Keratinocyte (primary cell): ENCODE results near the gene PRSS23. TPM values are rescaled to one million over a fixed set of nuclear protein-coding genes. Genes with fewer than 3 reads are reported as not detected.

Experiments
- DNase-seq: peaks from one replicate; pipeline ENCODE4 v3.0.0-alpha.2; 2011; ENCODE audit warnings: low read depth, missing footprints, low spot score
- FAIRE-seq: peaks from 2 replicates; lab custom pipeline; 2011; peaks lifted over from hg19 to GRCh38; lab: Jason Lieb, UNC
- H2AFZ ChIP-seq: 2 replicates; pipeline ENCODE4 v1.6.0; 2012; ENCODE audit warnings: low read length, control low read depth, inconsistent platforms; ENCODE audit not compliant: control insufficient read depth
- H3K27ac ChIP-seq: 2 replicates; pipeline ENCODE4 v1.5.1; 2011; ENCODE audit warnings: low read length; ENCODE audit not compliant: control insufficient read depth, insufficient read depth
- H3K27me3 ChIP-seq: 3 replicates; pipeline ENCODE4 v1.6.0; 2011; ENCODE audit warnings: low read length; ENCODE audit not compliant: control insufficient read depth, insufficient read depth; ENCODE audit errors: extremely low read depth
- H3K36me3 ChIP-seq, 2 experiments: 2 replicates in 1 of 2; 3 replicates in 1 of 2; pipeline ENCODE4 v1.5.1; 2011; ENCODE audit warnings: low read length in 2 of 2, mild to moderate bottlenecking in 1 of 2; ENCODE audit not compliant: control insufficient read depth in 2 of 2, insufficient read depth in 2 of 2; ENCODE audit errors: extremely low read depth in 1 of 2
- H3K4me1 ChIP-seq: 3 replicates; pipeline ENCODE4 v1.5.1; 2011; ENCODE audit warnings: low read length; ENCODE audit not compliant: control insufficient read depth, insufficient read depth; ENCODE audit errors: extremely low read depth
- H3K4me2 ChIP-seq: 3 replicates; pipeline ENCODE4 v1.6.0; 2011; ENCODE audit warnings: low read depth, low read length; ENCODE audit not compliant: control insufficient read depth, insufficient read depth; ENCODE audit errors: extremely low read depth
- H3K4me3 ChIP-seq, 3 experiments: fragments of 200-600 bp in 1 of 3; sonication (generic) in 1 of 3; 2 replicates in 2 of 3; 3 replicates in 1 of 3; pipeline ENCODE4 v1.5.1; 2011 to 2016; ENCODE audit warnings: low read length in 3 of 3, mild to moderate bottlenecking in 3 of 3, control low read depth in 2 of 3, inconsistent platforms in 1 of 3, low read depth in 1 of 3, mixed read lengths in 1 of 3, mixed run types in 1 of 3, moderate library complexity in 1 of 3; ENCODE audit not compliant: control insufficient read depth in 2 of 3, insufficient read depth in 2 of 3; ENCODE audit errors: extremely low read depth in 1 of 3
- H3K79me2 ChIP-seq: 2 replicates; pipeline ENCODE4 v1.6.0; 2012; ENCODE audit warnings: low read length; ENCODE audit not compliant: control insufficient read depth, insufficient read depth
- H3K9ac ChIP-seq: 3 replicates; pipeline ENCODE4 v1.6.0; 2011; ENCODE audit warnings: low read length; ENCODE audit not compliant: control insufficient read depth, insufficient read depth; ENCODE audit errors: extremely low read depth
- H3K9me1 ChIP-seq: 3 replicates; pipeline ENCODE4 v1.6.0; 2011; ENCODE audit warnings: low read length; ENCODE audit not compliant: control insufficient read depth, insufficient read depth; ENCODE audit errors: extremely low read depth
- H3K9me3 ChIP-seq: 2 replicates; pipeline ENCODE4 v1.5.1; 2012; ENCODE audit warnings: low read depth, low read length; ENCODE audit not compliant: control insufficient read depth
- H4K20me1 ChIP-seq: 3 replicates; pipeline ENCODE4 v1.6.0; 2011; ENCODE audit warnings: low read length; ENCODE audit not compliant: control insufficient read depth, insufficient read depth; ENCODE audit errors: extremely low read depth
- CTCF ChIP-seq, 3 experiments: IDR thresholded peaks in 1 of 3; conservative IDR thresholded peaks in 1 of 3; optimal IDR thresholded peaks in 1 of 3; 2 replicates in 2 of 3; 3 replicates in 1 of 3; pipeline versions ENCODE3 to v1.5.1; 2011; ENCODE audit warnings: low read length in 3 of 3, mild to moderate bottlenecking in 3 of 3, moderate library complexity in 2 of 3, control low read depth in 1 of 3, inconsistent platforms in 1 of 3; ENCODE audit not compliant: insufficient read depth in 2 of 3; ENCODE audit errors: extremely low read depth in 1 of 3
- EZH2 ChIP-seq: IDR thresholded peaks from one replicate; pipeline ENCODE4 v1.6.1; 2012; ENCODE audit warnings: inconsistent platforms, mild to moderate bottlenecking, low read length, moderate library complexity
- dilution Hi-C: fragments of 300-500 bp; cut with MboI; formaldehyde crosslinking; loops from one replicate; pipeline ENCODE4 v1.7.0; 2020; ENCODE audit warnings: low sequenced_read_pairs; ENCODE audit not compliant: extremely low pct_ligation_motif_present
- polyA plus RNA-seq, 5 experiments: library from polyadenylated mRNA; depleted of rRNA in 3 of 5; stranded (reverse) in 3 of 5; stranded (forward) in 1 of 5; unstranded in 1 of 5; fragments of >200 nt; gene quantifications; 1 replicate in 1 of 5; 2 replicates in 3 of 5; 3 replicates in 1 of 5; pipeline versions ENCODE4 v1.2.1 to v1.2.3, GENCODE V29; 2011 to 2012; ENCODE audit warnings: missing spikeins in 2 of 5, low read depth in 1 of 5, low replicate concordance in 1 of 5

PRSS23 gene
- polyA plus RNA-seq, 1 donor (not counting 4 experiments of a cell fraction or from before 2014, with no cell fraction given), result 143 TPM

DNA sequence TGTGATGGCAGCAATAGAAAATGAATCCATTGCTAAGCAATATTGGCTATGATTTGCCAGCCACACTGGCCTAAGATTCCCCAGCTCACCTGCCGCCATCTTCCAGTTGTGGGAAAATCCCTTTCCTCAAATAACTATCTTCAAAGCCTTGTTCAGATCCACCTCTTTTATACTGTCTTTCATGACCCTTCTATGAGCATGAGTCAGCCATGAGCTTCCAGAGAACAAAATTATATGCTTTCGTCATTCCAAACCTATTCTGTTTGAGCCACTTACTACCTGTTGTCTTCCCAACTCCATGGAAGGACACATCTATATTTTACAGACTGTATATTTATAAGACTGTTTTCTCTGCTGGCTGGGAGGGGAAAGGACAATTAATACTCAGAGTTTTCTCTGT, 25.0 kb upstream of the PRSS23 start:
- Histone ChIP-seq H3K9ac (no peak overlapping the region), H3K4me1 (no peaks in the 10 kb centered on the region), H3K79me2 (no peaks in the 10 kb centered on the region), H3K27ac (no peak overlapping the region), H3K27me3 (no peaks in the 10 kb centered on the region), H3K4me2 (no peak overlapping the region), H3K9me1 (no peaks in the 10 kb centered on the region), H3K36me3 (no peaks in the 10 kb centered on the region), H4K20me1 (no peaks in the 10 kb centered on the region), H3K4me3 (no peak overlapping the region), H2AFZ (no peak overlapping the region), H3K9me3 (no peaks in the 10 kb centered on the region)
- DNase-seq, result no peak
- no peak for FAIRE-seq
- TF ChIP-seq EZH2 (no peak), CTCF (optimal IDR thresholded peaks at IDR 0.05 in 1 of 3, IDR thresholded peaks at IDR 0.05 in 1 of 3, conservative IDR thresholded peaks at IDR 0.05 in 1 of 3; ENCODE audit: extremely low read depth in 1 of 3, insufficient read depth in 2 of 3, low read length in 3 of 3) (no peak)
- dilution Hi-C loops, result no loop called here

DNA sequence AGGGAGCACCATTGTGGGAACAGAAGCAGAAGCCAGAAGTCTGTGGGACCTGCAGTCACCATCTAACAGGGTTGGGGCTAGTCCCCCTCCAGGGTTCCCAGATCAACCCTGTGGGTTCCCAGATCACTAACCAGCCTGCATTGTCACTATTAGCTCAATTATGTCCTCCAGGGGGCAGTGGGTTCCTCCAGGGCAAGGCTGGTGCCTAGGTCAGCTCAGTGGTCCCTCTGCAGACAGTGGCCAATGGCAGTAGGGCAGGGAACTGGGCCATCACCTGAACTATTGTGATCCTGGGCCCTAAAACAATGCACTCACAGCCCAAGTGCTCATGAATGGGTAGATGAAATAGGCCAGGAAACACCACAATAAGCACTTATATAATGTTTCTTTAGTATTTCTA, 18.8 kb upstream of the PRSS23 start:
- Histone ChIP-seq H3K79me2 (no peaks in the 10 kb centered on the region), H2AFZ (no peak overlapping the region), H3K4me2 (no peak overlapping the region), H3K9me1 (no peaks in the 10 kb centered on the region), H3K27me3 (no peaks in the 10 kb centered on the region), H3K9me3 (no peaks in the 10 kb centered on the region), H3K36me3 (no peaks in the 10 kb centered on the region), H4K20me1 (no peaks in the 10 kb centered on the region), H3K4me3 (no peak overlapping the region), H3K27ac (no peak overlapping the region), H3K9ac (no peak overlapping the region), H3K4me1 (peaks cover 10% of the 10 kb centered on the region)
- no peak for DNase-seq
- TF ChIP-seq EZH2, result no peak
- TF ChIP-seq CTCF (optimal IDR thresholded peaks at IDR 0.05 in 1 of 3, IDR thresholded peaks at IDR 0.05 in 1 of 3, conservative IDR thresholded peaks at IDR 0.05 in 1 of 3; ENCODE audit: extremely low read depth in 1 of 3, insufficient read depth in 2 of 3, low read length in 3 of 3), result no peak
- no peak for FAIRE-seq
- dilution Hi-C loops, result no loop called here
